SK-N-MC (cell line): ENCODE results near the gene SLC25A52.

Experiments used
- EZH2 ChIP-seq: fragments of 200-600 bp; sonication (generic); IDR thresholded peaks from one replicate; pipeline ENCODE4 v1.6.1; 2017; ENCODE audit warnings: antibody characterized with exemption
- POLR2AphosphoS5 ChIP-seq: IDR thresholded peaks from 2 replicates; pipeline ENCODE4 v1.6.1; 2012; ENCODE audit warnings: mild to moderate bottlenecking, low read depth, low read length, borderline replicate concordance

DNA sequence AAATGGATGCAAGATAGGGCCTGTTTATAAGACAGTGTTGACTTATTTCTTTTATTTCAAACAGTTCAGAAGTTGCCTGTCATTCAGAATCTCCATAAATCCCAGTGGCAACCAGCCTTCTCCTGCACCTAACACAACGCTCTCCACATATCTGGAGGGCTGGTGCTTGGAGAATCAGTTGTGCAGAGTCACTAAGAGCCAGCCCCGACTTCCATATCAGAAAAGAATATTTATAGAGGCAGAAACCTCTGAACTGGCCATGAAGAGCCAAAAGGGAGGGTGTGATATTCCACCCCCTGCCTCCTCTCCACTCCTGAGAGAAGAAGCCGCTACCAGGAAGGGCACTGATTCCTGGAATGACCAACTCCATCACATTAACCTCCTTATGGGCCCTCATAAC is 42.3 kb downstream of the SLC25A52 start:
- TF ChIP-seq EZH2 = no peak
- TF ChIP-seq POLR2AphosphoS5 = no peak
